Measurements from ENCODE around the gene CEP290.

The CEP290 gene

DNA sequence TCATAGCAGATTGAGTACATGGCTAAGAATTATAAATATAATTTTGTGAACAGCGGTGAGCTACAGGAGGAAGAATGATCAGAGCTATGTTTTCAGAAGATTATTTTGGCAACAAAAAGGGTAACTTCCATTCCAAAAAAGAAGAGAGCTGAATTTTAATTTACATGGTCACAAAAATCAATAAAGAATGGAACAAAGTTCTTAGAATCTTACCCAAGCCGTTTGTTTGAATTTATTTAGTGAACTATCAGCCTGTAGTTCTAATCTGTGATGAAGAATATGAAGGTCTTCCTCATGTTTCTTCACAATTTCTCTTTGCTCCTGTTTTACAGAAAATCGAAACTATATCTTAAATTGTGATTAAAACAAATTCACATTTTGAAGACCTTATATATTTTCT, 58.3 kb downstream of the CEP290 start:
- no peak overlapping the region for H3K4me3 ChIP-seq (ENCODE audit: low read length)
- H3K9me3 ChIP-seq (ENCODE audit: control insufficient read depth, low read depth, low read length), result no peaks in the 10 kb centered on the region
- peaks cover 8% of the 10 kb centered on the region for H3K36me3 ChIP-seq (ENCODE audit: control insufficient read depth, low read depth, low read length)
- H3K9ac ChIP-seq (ENCODE audit: low read length), result no peak overlapping the region
- H3K27me3 ChIP-seq (ENCODE audit: control insufficient read depth, insufficient read depth, low read length), result no peaks in the 10 kb centered on the region
- H3K27ac ChIP-seq (ENCODE audit: low read length), result no peak overlapping the region
- no peaks in the 10 kb centered on the region for H3K4me1 ChIP-seq (ENCODE audit: control insufficient read depth, low read depth, low read length)

- Histone ChIP-seq H3K9me3 (ENCODE audit: control insufficient read depth, low read depth, low read length) (no peaks in the 10 kb centered on the region), H3K27me3 (ENCODE audit: control insufficient read depth, insufficient read depth, low read length) (no peaks in the 10 kb centered on the region), H3K27ac (ENCODE audit: low read length) (no peak overlapping the region), H3K36me3 (ENCODE audit: control insufficient read depth, low read depth, low read length) (peaks cover 13% of the 10 kb centered on the region), H3K4me1 (ENCODE audit: control insufficient read depth, low read depth, low read length) (no peaks in the 10 kb centered on the region), H3K9ac (ENCODE audit: low read length) (no peak overlapping the region), H3K4me3 (ENCODE audit: low read length) (no peak overlapping the region)
Observed at GRCh38 chr12:88081247-88081646, 60.6 kb downstream of the CEP290 start.

GRCh38 chr12:88067301-88067700, 74.6 kb downstream of the CEP290 start:
- H3K4me1 ChIP-seq (ENCODE audit: control insufficient read depth, low read depth, low read length), result no peaks in the 10 kb centered on the region
- H3K9me3 ChIP-seq (ENCODE audit: control insufficient read depth, low read depth, low read length), result no peaks in the 10 kb centered on the region
- H3K4me3 ChIP-seq (ENCODE audit: low read length), result no peak overlapping the region
- H3K9ac ChIP-seq (ENCODE audit: low read length), result no peak overlapping the region
- no peaks in the 10 kb centered on the region for H3K27me3 ChIP-seq (ENCODE audit: control insufficient read depth, insufficient read depth, low read length)
- no peaks in the 10 kb centered on the region for H3K36me3 ChIP-seq (ENCODE audit: control insufficient read depth, low read depth, low read length)
- H3K27ac ChIP-seq (ENCODE audit: low read length), result no peak overlapping the region

DNA sequence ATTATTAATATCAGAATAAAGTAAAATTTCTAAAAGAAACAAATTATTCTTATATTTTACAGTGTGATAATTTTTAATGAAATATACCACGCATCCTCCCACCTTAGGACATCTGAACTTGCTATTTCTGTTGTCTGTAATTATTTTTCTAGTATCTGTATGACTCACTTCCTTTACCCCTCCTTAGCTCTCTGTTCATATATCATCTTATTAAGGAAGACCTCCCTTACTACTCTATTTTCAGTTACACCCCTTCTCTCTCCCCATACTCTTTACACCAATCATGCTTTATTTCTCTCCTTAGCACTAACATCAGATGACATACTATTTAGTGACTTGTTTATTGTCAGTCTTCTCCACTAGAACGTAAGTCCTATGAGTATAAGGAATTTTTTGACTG, 78.5 kb downstream of the CEP290 start:
- Histone ChIP-seq H3K27ac (ENCODE audit: low read length) (no peak overlapping the region), H3K4me3 (ENCODE audit: low read length) (no peak overlapping the region), H3K36me3 (ENCODE audit: control insufficient read depth, low read depth, low read length) (no peaks in the 10 kb centered on the region), H3K9ac (ENCODE audit: low read length) (no peak overlapping the region), H3K4me1 (ENCODE audit: control insufficient read depth, low read depth, low read length) (no peaks in the 10 kb centered on the region), H3K27me3 (ENCODE audit: control insufficient read depth, insufficient read depth, low read length) (no peaks in the 10 kb centered on the region), H3K9me3 (ENCODE audit: control insufficient read depth, low read depth, low read length) (no peaks in the 10 kb centered on the region)

- Histone ChIP-seq H3K27ac (ENCODE audit: low read length) (no peak overlapping the region), H3K9me3 (ENCODE audit: control insufficient read depth, low read depth, low read length) (no peaks in the 10 kb centered on the region), H3K36me3 (ENCODE audit: control insufficient read depth, low read depth, low read length) (peaks cover 4% of the 10 kb centered on the region), H3K4me1 (ENCODE audit: control insufficient read depth, low read depth, low read length) (no peaks in the 10 kb centered on the region), H3K9ac (ENCODE audit: low read length) (no peak overlapping the region), H3K4me3 (ENCODE audit: low read length) (no peak overlapping the region), H3K27me3 (ENCODE audit: control insufficient read depth, insufficient read depth, low read length) (no peaks in the 10 kb centered on the region)
Observed at GRCh38 chr12:88062474-88062873, 79.4 kb downstream of the CEP290 start.

DNA sequence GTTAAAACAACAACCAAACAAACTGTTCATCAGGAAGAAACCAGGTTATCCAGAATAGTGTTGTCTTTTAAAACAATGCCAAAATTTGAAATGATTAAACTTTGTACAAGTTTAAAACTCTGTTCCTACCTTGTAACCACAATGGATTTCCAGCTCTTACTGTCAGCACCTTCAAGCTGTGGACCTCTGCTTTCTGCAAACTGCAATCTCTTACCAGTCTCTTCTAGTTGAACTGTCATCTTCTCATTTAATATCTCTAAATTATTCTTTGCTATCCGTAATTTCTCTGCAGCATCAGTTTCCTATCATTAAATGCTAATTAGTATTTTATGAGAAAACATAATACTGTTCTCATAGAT, 83.2 kb downstream of the CEP290 start:
- H3K9ac ChIP-seq (ENCODE audit: low read length), result no peak overlapping the region
- H3K27me3 ChIP-seq (ENCODE audit: control insufficient read depth, insufficient read depth, low read length), result no peaks in the 10 kb centered on the region
- H3K4me1 ChIP-seq (ENCODE audit: control insufficient read depth, low read depth, low read length), result no peaks in the 10 kb centered on the region
- H3K36me3 ChIP-seq (ENCODE audit: control insufficient read depth, low read depth, low read length), result peaks cover 9% of the 10 kb centered on the region
- no peaks in the 10 kb centered on the region for H3K9me3 ChIP-seq (ENCODE audit: control insufficient read depth, low read depth, low read length)
- no peak overlapping the region for H3K27ac ChIP-seq (ENCODE audit: low read length)
- no peak overlapping the region for H3K4me3 ChIP-seq (ENCODE audit: low read length)

DNA sequence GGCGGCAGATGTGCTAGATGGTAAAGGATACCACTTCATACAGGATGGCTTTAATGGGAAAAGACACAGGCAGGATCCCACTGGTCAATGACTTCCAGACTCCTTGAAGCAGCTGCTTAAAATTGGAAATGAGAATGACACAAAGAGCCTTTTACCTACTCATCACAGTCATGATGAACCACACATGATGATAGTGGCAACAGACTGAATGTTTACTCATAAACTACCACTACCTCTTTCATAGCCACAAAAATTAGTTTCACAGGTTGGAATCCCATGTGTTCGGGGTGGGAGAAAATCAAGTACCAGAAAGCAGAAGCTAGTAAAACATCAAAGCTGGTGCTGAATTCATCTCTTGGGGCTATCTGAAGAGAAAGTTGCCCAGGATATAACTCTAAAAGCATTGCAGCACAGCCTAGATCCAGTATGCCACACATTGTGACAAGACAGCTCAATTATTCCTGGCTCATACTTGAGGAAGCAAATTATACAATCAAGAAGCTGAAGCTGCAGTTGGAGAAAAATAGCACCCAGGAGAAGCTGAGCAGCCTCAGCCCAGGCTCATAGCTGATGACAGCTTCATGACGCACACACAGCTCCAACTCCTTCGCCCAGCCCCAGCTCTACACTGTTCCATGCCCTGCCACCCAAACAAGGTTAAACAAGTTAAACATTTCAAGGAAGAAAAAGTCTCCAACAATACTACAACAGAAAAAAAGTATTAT, 83.7 kb downstream of the CEP290 start:
- H3K27me3 ChIP-seq (ENCODE audit: control insufficient read depth, insufficient read depth, low read length), result no peaks in the 10 kb centered on the region
- no peaks in the 10 kb centered on the region for H3K4me1 ChIP-seq (ENCODE audit: control insufficient read depth, low read depth, low read length)
- peaks cover 9% of the 10 kb centered on the region for H3K36me3 ChIP-seq (ENCODE audit: control insufficient read depth, low read depth, low read length)
- H3K9ac ChIP-seq (ENCODE audit: low read length), result no peak overlapping the region
- no peaks in the 10 kb centered on the region for H3K9me3 ChIP-seq (ENCODE audit: control insufficient read depth, low read depth, low read length)
- H3K27ac ChIP-seq (ENCODE audit: low read length), result no peak overlapping the region
- no peak overlapping the region for H3K4me3 ChIP-seq (ENCODE audit: low read length)

- H3K36me3 ChIP-seq (ENCODE audit: control insufficient read depth, low read depth, low read length), result peaks cover 17% of the 10 kb centered on the region
Observed at GRCh38 chr12:88056571-88056970, 85.3 kb downstream of the CEP290 start.

DNA sequence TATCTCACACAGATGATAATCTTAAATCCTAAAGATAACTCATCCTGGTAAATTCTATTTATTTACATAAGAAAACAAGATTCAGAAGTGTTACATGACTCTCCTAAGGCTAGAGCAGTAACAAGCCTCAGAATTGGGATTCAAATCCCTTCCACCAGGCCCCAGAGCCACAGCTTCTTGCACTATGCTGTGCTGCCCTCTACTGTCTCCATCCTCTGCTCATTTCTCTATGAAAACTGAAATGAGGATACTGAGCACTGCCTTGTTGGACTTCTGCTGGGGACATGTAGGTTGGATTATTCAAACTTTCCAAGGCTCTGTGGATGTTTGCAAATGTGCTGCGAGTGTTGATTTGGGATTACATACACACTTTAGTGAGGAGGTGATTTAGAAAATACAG, 89.2 kb downstream of the CEP290 start:
- Histone ChIP-seq H3K4me1 (ENCODE audit: control insufficient read depth, low read depth, low read length) (no peaks in the 10 kb centered on the region), H3K9me3 (ENCODE audit: control insufficient read depth, low read depth, low read length) (no peaks in the 10 kb centered on the region), H3K36me3 (ENCODE audit: control insufficient read depth, low read depth, low read length) (peaks cover 33% of the 10 kb centered on the region), H3K4me3 (ENCODE audit: low read length) (no peak overlapping the region), H3K27ac (ENCODE audit: low read length) (no peak overlapping the region), H3K27me3 (ENCODE audit: control insufficient read depth, insufficient read depth, low read length) (no peaks in the 10 kb centered on the region), H3K9ac (ENCODE audit: low read length) (no peak overlapping the region)

More at GRCh38 chr12:88056571-88056970, 85.3 kb downstream of the CEP290 start:
- Histone ChIP-seq H3K27me3 (ENCODE audit: control insufficient read depth, insufficient read depth, low read length) (no peaks in the 10 kb centered on the region), H3K27ac (ENCODE audit: low read length) (no peak overlapping the region), H3K9ac (ENCODE audit: low read length) (no peak overlapping the region), H3K4me3 (ENCODE audit: low read length) (no peak overlapping the region), H3K9me3 (ENCODE audit: control insufficient read depth, low read depth, low read length) (no peaks in the 10 kb centered on the region), H3K4me1 (ENCODE audit: control insufficient read depth, low read depth, low read length) (no peaks in the 10 kb centered on the region)

- Histone ChIP-seq H3K9ac (ENCODE audit: low read length) (no peak overlapping the region), H3K27ac (ENCODE audit: low read length) (no peak overlapping the region), H3K9me3 (ENCODE audit: control insufficient read depth, low read depth, low read length) (no peaks in the 10 kb centered on the region), H3K27me3 (ENCODE audit: control insufficient read depth, insufficient read depth, low read length) (no peaks in the 10 kb centered on the region), H3K4me3 (ENCODE audit: low read length) (no peak overlapping the region), H3K4me1 (ENCODE audit: control insufficient read depth, low read depth, low read length) (peaks cover 6% of the 10 kb centered on the region), H3K36me3 (ENCODE audit: control insufficient read depth, low read depth, low read length) (peaks cover 51% of the 10 kb centered on the region)
Observed at GRCh38 chr12:88044035-88044434, 97.9 kb downstream of the CEP290 start.

DNA sequence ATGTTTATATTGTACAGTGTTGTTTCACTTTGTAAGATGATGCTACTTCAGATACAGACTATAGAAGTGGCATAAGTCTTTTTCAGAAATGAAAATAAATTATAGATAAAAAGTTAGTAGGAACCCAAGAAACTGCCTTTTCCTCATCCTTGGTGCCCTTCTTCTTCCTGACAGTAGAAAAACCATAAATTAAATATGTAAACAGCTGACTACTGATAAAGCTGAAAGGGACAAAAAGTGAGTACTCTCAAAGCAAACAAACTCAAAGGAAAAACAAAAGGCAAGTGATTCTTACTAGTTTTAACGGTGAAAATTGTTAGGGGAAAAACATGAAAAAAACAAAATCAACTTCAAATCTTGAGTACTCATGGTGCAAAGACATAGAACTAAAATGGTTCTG, 104.1 kb downstream of the CEP290 start:
- no peak overlapping the region for H3K9ac ChIP-seq (ENCODE audit: low read length)
- no peaks in the 10 kb centered on the region for H3K27me3 ChIP-seq (ENCODE audit: control insufficient read depth, insufficient read depth, low read length)
- H3K36me3 ChIP-seq (ENCODE audit: control insufficient read depth, low read depth, low read length), result no peaks in the 10 kb centered on the region
- no peak overlapping the region for H3K27ac ChIP-seq (ENCODE audit: low read length)
- no peak overlapping the region for H3K4me3 ChIP-seq (ENCODE audit: low read length)
- H3K4me1 ChIP-seq (ENCODE audit: control insufficient read depth, low read depth, low read length), result peaks cover 16% of the 10 kb centered on the region
- no peaks in the 10 kb centered on the region for H3K9me3 ChIP-seq (ENCODE audit: control insufficient read depth, low read depth, low read length)

- Histone ChIP-seq H3K36me3 (ENCODE audit: control insufficient read depth, low read depth, low read length) (no peaks in the 10 kb centered on the region), H3K27me3 (ENCODE audit: control insufficient read depth, insufficient read depth, low read length) (no peaks in the 10 kb centered on the region), H3K9ac (ENCODE audit: low read length) (peak overlapping the region; percentile 87), H3K27ac (ENCODE audit: low read length) (no peak overlapping the region), H3K9me3 (ENCODE audit: control insufficient read depth, low read depth, low read length) (no peaks in the 10 kb centered on the region), H3K4me3 (ENCODE audit: low read length) (peak overlapping the region; percentile 96), H3K4me1 (ENCODE audit: control insufficient read depth, low read depth, low read length) (peaks cover 16% of the 10 kb centered on the region)
Observed at GRCh38 chr12:88036353-88036965, 105.4 kb downstream of the CEP290 start.
